GM23338 (cell line): Measurements from ENCODE around the gene PARVG. TPM values are rescaled to one million over a fixed set of nuclear protein-coding genes. Genes with fewer than 3 reads are reported as not detected.

Source experiments
- ATAC-seq: fragments of 200-7000 bp; cut with Tn5 transposase; 3 replicates; pipeline ENCODE4 v1.9.1; 2020
- DNase-seq: peaks from one replicate; pipeline ENCODE4 v3.0.0-alpha.2; 2015; ENCODE audit warnings: low spot score
- H2AFZ ChIP-seq: fragments of 200-600 bp; sonication (generic); 2 replicates; pipeline ENCODE4 v1.8.0; 2016; ENCODE audit warnings: antibody characterized with exemption, mild to moderate bottlenecking, moderate library complexity
- H3F3A ChIP-seq: fragments of 200-600 bp; sonication (generic); replicated peaks from 2 replicates; pipeline ENCODE4 v1.8.0; 2017; ENCODE audit warnings: antibody characterized with exemption, mixed run types, low read depth
- H3K27ac ChIP-seq: fragments of 200-600 bp; sonication (generic); 2 replicates; pipeline ENCODE4 v1.6.1; 2016; ENCODE audit warnings: low read depth
- H3K27me3 ChIP-seq: fragments of 200-600 bp; sonication (generic); 2 replicates; pipeline ENCODE4 v1.8.0; 2016; ENCODE audit warnings: mild to moderate bottlenecking, mixed run types, moderate library complexity; ENCODE audit not compliant: insufficient read depth
- H3K36me3 ChIP-seq: fragments of 200-600 bp; sonication (generic); 2 replicates; pipeline ENCODE4 v1.8.0; 2016; ENCODE audit warnings: mild to moderate bottlenecking; ENCODE audit not compliant: insufficient read depth
- H3K4me1 ChIP-seq: fragments of 200-600 bp; sonication (generic); 2 replicates; pipeline ENCODE4 v1.8.0; 2016; ENCODE audit warnings: mild to moderate bottlenecking, moderate library complexity; ENCODE audit not compliant: insufficient read depth
- H3K4me2 ChIP-seq: fragments of 200-600 bp; sonication (generic); 2 replicates; pipeline ENCODE4 v1.7.1; 2017; ENCODE audit warnings: mixed run types
- H3K4me3 ChIP-seq: fragments of 200-600 bp; sonication (generic); 2 replicates; pipeline ENCODE4 v1.6.1; 2016; ENCODE audit warnings: mixed run types
- H3K79me2 ChIP-seq: fragments of 200-600 bp; sonication (generic); replicated peaks from 2 replicates; pipeline ENCODE4 v1.8.0; 2017; ENCODE audit warnings: mild to moderate bottlenecking; ENCODE audit not compliant: insufficient read depth
- H3K9me2 ChIP-seq: fragments of 200-600 bp; sonication (generic); 2 replicates; pipeline ENCODE4 v1.8.0; 2017; ENCODE audit not compliant: insufficient read depth
- H4K20me1 ChIP-seq: fragments of 200-600 bp; sonication (generic); replicated peaks from 2 replicates; pipeline ENCODE4 v1.8.0; 2017; ENCODE audit warnings: mild to moderate bottlenecking; ENCODE audit not compliant: insufficient read depth
- H3K27ac Mint-ChIP-seq: 2 replicates; pipeline ENCODE4 v1.8.0; 2020; ENCODE audit warnings: inconsistent platforms, mild to moderate bottlenecking, moderate library complexity, mixed read lengths
- H3K27me3 Mint-ChIP-seq: 3 replicates; pipeline ENCODE4 v1.8.0; 2022; ENCODE audit warnings: low read depth, mild to moderate bottlenecking, moderate library complexity, mixed read lengths, inconsistent platforms; ENCODE audit not compliant: insufficient read depth, poor library complexity
- H3K36me3 Mint-ChIP-seq: 3 replicates; pipeline ENCODE4 v1.8.0; 2021; ENCODE audit warnings: low read depth, mild to moderate bottlenecking, inconsistent platforms, moderate library complexity, mixed read lengths
- H3K4me1 Mint-ChIP-seq: 3 replicates; pipeline ENCODE4 v1.8.0; 2020; ENCODE audit warnings: mild to moderate bottlenecking, inconsistent platforms, mixed read lengths
- H3K4me3 Mint-ChIP-seq: 3 replicates; pipeline ENCODE4 v1.8.0; 2021; ENCODE audit warnings: moderate library complexity, mild to moderate bottlenecking, inconsistent platforms, mixed read lengths
- H3K9me3 Mint-ChIP-seq: 3 replicates; pipeline ENCODE4 v1.8.0; 2020; ENCODE audit warnings: moderate library complexity, mild to moderate bottlenecking, inconsistent platforms, mixed read lengths
- CREB1 ChIP-seq: fragments of 250-450 bp; sonication (Bioruptor Pico); IDR thresholded peaks from 2 replicates; pipeline ENCODE4 v1.5.0; 2020; ENCODE audit warnings: low read depth, mild to moderate bottlenecking, moderate library complexity
- JUNB ChIP-seq: IDR thresholded peaks from one replicate; pipeline ENCODE4 v1.6.1; 2016; ENCODE audit warnings: antibody characterized with exemption; ENCODE audit not compliant: unreplicated experiment
- STAT1 ChIP-seq: IDR thresholded peaks from one replicate; pipeline ENCODE4 v1.6.1; 2016; ENCODE audit warnings: antibody characterized with exemption; ENCODE audit not compliant: unreplicated experiment
- ZNF114 ChIP-seq: fragments of 250-450 bp; sonication (Bioruptor Pico); IDR thresholded peaks from 2 replicates; pipeline ENCODE4 v1.5.0; 2020; ENCODE audit warnings: mild to moderate bottlenecking, moderate library complexity
- polyA plus RNA-seq: library from polyadenylated mRNA; unstranded; fragments of >200 nt; fragmentation: Nextera tagmentation; extraction: Ambion mirVana; gene quantifications from 2 replicates; pipeline ENCODE4 v1.2.1, GENCODE V29; 2016
- total RNA-seq: library from RNA; depleted of rRNA; stranded (reverse); fragments of >200 nt; shearing (Covaris generic); gene quantifications from 2 replicates; pipeline ENCODE4 v1.2.3, GENCODE V29; 2014
- TF ChIP-seq, protein P1 (sequence below): fragments of 250-450 bp; sonication (Bioruptor Pico); IDR thresholded peaks from 2 replicates; pipeline ENCODE4 v1.5.0; 2020; ENCODE audit warnings: mild to moderate bottlenecking, moderate library complexity
- TF ChIP-seq, protein P2 (sequence below): IDR thresholded peaks from one replicate; pipeline ENCODE4 v1.6.1; 2018; ENCODE audit warnings: antibody characterized with exemption; ENCODE audit not compliant: unreplicated experiment
- TF ChIP-seq, protein P3 (sequence below), 2 experiments: fragments of 200-600 bp in 1 of 2; sonication (generic) in 1 of 2; conservative IDR thresholded peaks; 2 replicates each; pipeline versions ENCODE4 v1.5.1 to v1.6.1; 2016 to 2017; ENCODE audit warnings: antibody characterized with exemption in 2 of 2, low read depth in 2 of 2, mild to moderate bottlenecking in 2 of 2, moderate library complexity in 1 of 2
- TF ChIP-seq, protein P4 (sequence below): IDR thresholded peaks from 2 replicates; pipeline ENCODE4 v1.6.1; 2016; ENCODE audit warnings: antibody characterized with exemption

The PARVG gene
- total and polyA plus RNA-seq, 2 experiments from 2014 or later, result 0.14 to 0.31 TPM

DNA sequence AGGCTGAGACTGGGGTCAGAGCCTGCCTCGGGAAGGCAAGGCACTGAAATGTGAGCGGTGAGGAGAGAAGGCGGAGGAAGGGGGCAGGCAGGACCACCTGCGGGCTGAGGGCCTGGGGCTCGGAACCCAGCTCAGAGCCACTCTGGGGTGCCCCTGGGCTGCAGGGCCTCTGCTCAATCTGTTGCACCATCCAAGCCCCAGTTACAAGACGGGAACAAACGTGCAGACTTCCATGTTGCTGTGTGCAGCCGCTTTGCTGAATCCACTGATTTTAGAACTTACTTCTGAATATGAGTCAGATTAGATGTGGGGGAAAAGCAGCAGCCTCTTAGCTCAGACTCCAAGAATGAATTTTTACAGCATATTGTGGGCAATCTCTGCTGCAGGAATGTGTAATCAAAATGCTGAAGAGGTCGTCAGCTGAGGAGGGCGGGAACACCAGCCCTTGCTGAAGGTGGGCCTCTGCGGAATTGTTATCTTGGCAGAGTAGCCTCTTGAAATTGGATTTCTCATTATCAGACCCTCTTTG, 21.6 kb downstream of the PARVG start (continued):
- TF ChIP-seq, protein P1, sequence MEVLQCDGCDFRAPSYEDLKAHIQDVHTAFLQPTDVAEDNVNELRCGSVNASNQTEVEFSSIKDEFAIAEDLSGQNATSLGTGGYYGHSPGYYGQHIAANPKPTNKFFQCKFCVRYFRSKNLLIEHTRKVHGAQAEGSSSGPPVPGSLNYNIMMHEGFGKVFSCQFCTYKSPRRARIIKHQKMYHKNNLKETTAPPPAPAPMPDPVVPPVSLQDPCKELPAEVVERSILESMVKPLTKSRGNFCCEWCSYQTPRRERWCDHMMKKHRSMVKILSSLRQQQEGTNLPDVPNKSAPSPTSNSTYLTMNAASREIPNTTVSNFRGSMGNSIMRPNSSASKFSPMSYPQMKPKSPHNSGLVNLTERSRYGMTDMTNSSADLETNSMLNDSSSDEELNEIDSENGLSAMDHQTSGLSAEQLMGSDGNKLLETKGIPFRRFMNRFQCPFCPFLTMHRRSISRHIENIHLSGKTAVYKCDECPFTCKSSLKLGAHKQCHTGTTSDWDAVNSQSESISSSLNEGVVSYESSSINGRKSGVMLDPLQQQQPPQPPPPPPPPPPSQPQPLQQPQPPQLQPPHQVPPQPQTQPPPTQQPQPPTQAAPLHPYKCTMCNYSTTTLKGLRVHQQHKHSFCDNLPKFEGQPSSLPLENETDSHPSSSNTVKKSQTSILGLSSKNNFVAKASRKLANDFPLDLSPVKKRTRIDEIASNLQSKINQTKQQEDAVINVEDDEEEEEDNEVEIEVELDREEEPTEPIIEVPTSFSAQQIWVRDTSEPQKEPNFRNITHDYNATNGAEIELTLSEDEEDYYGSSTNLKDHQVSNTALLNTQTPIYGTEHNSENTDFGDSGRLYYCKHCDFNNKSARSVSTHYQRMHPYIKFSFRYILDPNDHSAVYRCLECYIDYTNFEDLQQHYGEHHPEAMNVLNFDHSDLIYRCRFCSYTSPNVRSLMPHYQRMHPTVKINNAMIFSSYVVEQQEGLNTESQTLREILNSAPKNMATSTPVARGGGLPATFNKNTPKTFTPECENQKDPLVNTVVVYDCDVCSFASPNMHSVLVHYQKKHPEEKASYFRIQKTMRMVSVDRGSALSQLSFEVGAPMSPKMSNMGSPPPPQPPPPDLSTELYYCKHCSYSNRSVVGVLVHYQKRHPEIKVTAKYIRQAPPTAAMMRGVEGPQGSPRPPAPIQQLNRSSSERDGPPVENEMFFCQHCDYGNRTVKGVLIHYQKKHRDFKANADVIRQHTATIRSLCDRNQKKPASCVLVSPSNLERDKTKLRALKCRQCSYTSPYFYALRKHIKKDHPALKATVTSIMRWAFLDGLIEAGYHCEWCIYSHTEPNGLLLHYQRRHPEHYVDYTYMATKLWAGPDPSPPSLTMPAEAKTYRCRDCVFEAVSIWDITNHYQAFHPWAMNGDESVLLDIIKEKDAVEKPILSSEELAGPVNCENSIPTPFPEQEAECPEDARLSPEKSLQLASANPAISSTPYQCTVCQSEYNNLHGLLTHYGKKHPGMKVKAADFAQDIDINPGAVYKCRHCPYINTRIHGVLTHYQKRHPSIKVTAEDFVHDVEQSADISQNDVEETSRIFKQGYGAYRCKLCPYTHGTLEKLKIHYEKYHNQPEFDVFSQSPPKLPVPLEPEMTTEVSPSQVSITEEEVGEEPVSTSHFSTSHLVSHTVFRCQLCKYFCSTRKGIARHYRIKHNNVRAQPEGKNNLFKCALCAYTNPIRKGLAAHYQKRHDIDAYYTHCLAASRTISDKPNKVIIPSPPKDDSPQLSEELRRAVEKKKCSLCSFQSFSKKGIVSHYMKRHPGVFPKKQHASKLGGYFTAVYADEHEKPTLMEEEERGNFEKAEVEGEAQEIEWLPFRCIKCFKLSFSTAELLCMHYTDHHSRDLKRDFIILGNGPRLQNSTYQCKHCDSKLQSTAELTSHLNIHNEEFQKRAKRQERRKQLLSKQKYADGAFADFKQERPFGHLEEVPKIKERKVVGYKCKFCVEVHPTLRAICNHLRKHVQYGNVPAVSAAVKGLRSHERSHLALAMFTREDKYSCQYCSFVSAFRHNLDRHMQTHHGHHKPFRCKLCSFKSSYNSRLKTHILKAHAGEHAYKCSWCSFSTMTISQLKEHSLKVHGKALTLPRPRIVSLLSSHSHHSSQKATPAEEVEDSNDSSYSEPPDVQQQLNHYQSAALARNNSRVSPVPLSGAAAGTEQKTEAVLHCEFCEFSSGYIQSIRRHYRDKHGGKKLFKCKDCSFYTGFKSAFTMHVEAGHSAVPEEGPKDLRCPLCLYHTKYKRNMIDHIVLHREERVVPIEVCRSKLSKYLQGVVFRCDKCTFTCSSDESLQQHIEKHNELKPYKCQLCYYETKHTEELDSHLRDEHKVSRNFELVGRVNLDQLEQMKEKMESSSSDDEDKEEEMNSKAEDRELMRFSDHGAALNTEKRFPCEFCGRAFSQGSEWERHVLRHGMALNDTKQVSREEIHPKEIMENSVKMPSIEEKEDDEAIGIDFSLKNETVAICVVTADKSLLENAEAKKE, result no peak
- TF ChIP-seq CREB1, result no peak
- TF ChIP-seq ZNF114 (CRISPR knock-in tag), result no peak
- TF ChIP-seq, protein P2, sequence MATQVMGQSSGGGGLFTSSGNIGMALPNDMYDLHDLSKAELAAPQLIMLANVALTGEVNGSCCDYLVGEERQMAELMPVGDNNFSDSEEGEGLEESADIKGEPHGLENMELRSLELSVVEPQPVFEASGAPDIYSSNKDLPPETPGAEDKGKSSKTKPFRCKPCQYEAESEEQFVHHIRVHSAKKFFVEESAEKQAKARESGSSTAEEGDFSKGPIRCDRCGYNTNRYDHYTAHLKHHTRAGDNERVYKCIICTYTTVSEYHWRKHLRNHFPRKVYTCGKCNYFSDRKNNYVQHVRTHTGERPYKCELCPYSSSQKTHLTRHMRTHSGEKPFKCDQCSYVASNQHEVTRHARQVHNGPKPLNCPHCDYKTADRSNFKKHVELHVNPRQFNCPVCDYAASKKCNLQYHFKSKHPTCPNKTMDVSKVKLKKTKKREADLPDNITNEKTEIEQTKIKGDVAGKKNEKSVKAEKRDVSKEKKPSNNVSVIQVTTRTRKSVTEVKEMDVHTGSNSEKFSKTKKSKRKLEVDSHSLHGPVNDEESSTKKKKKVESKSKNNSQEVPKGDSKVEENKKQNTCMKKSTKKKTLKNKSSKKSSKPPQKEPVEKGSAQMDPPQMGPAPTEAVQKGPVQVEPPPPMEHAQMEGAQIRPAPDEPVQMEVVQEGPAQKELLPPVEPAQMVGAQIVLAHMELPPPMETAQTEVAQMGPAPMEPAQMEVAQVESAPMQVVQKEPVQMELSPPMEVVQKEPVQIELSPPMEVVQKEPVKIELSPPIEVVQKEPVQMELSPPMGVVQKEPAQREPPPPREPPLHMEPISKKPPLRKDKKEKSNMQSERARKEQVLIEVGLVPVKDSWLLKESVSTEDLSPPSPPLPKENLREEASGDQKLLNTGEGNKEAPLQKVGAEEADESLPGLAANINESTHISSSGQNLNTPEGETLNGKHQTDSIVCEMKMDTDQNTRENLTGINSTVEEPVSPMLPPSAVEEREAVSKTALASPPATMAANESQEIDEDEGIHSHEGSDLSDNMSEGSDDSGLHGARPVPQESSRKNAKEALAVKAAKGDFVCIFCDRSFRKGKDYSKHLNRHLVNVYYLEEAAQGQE, result no peak
- TF ChIP-seq STAT1, result no peak

DNA sequence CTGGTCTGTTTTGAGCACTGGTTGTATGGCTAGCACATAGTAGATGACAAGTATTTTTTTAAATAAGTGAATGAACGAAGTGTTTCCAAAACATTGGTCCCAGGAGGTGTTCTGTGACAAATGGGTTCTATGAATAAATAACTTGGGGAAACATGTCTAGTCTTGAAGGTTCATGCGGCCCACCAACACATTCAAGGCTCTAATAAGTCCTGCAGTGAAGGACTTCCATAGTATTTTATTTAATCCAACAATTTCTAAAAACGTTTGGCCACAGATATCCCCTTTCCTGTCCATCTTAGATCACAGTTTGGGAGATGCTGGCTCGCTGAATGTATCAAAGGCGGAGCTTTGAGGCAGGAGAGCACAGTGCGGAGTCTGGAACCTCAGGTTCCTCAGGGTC, 22.5 kb downstream of the PARVG start:
- Mint-ChIP-seq H3K27me3 (peaks cover 4% of the 10 kb centered on the region), H3K9me3 (no peaks in the 10 kb centered on the region), H3K27ac (no peak overlapping the region), H3K4me1 (peaks cover 2% of the 10 kb centered on the region; the same call in 1 of the 3 replicates), H3K4me3 (no peak overlapping the region), H3K36me3 (no peaks in the 10 kb centered on the region)
- no peaks in the 10 kb centered on the region for H3K27me3 ChIP-seq
- no peaks in the 10 kb centered on the region for H3K9me2 ChIP-seq
- no peak for ATAC-seq
- H4K20me1 ChIP-seq, result no peaks in the 10 kb centered on the region
- no peaks in the 10 kb centered on the region for H3F3A ChIP-seq
- DNase-seq, result no peak
- H2AFZ ChIP-seq, result no peak overlapping the region
- no peak overlapping the region for H3K4me3 ChIP-seq
- H3K36me3 ChIP-seq, result no peaks in the 10 kb centered on the region
- no peak overlapping the region for H3K4me2 ChIP-seq
- no peak overlapping the region for H3K27ac ChIP-seq
- H3K79me2 ChIP-seq, result no peaks in the 10 kb centered on the region
- H3K4me1 ChIP-seq, result no peaks in the 10 kb centered on the region
- no peak for TF ChIP-seq JUNB
- TF ChIP-seq, protein P3, sequence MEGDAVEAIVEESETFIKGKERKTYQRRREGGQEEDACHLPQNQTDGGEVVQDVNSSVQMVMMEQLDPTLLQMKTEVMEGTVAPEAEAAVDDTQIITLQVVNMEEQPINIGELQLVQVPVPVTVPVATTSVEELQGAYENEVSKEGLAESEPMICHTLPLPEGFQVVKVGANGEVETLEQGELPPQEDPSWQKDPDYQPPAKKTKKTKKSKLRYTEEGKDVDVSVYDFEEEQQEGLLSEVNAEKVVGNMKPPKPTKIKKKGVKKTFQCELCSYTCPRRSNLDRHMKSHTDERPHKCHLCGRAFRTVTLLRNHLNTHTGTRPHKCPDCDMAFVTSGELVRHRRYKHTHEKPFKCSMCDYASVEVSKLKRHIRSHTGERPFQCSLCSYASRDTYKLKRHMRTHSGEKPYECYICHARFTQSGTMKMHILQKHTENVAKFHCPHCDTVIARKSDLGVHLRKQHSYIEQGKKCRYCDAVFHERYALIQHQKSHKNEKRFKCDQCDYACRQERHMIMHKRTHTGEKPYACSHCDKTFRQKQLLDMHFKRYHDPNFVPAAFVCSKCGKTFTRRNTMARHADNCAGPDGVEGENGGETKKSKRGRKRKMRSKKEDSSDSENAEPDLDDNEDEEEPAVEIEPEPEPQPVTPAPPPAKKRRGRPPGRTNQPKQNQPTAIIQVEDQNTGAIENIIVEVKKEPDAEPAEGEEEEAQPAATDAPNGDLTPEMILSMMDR (conservative IDR thresholded peaks at IDR 0.05; ENCODE audit: low read depth in 2 of 2), result no peak
- TF ChIP-seq, protein P4, sequence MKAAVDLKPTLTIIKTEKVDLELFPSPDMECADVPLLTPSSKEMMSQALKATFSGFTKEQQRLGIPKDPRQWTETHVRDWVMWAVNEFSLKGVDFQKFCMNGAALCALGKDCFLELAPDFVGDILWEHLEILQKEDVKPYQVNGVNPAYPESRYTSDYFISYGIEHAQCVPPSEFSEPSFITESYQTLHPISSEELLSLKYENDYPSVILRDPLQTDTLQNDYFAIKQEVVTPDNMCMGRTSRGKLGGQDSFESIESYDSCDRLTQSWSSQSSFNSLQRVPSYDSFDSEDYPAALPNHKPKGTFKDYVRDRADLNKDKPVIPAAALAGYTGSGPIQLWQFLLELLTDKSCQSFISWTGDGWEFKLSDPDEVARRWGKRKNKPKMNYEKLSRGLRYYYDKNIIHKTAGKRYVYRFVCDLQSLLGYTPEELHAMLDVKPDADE, result no peak
